ENCODE data around the gene MSX1. TPM values are rescaled to one million over a fixed set of nuclear protein-coding genes. Genes with fewer than 3 reads are reported as not detected.

The MSX1 gene
- total and polyA plus RNA-seq, 2 experiments from 2014 or later, result 0.61 TPM; not detected in 1

GRCh38 chr4:4859799-4860599, 534 bp downstream of the MSX1 start:
- H3K9me3 Mint-ChIP-seq, result peaks cover 5% of the 10 kb centered on the region
- H2AFZ ChIP-seq, result no peak overlapping the region
- H3K27ac Mint-ChIP-seq, result no peak overlapping the region
- H3K4me3 ChIP-seq, result peak overlapping the region; percentile 54
- H3K79me2 ChIP-seq (replicated peaks; ENCODE audit: insufficient read depth), result no peaks in the 10 kb centered on the region
- peak overlapping the region; percentile 80 for H3K4me2 ChIP-seq
- TF ChIP-seq EZH2 (IDR thresholded peaks at IDR 0.05; ENCODE audit: low read depth, unreplicated experiment) (peak; percentile 77), EZH2phosphoT487 (IDR thresholded peaks at IDR 0.05; ENCODE audit: unreplicated experiment) (peak; percentile 84)
- TF ChIP-seq, protein P1, sequence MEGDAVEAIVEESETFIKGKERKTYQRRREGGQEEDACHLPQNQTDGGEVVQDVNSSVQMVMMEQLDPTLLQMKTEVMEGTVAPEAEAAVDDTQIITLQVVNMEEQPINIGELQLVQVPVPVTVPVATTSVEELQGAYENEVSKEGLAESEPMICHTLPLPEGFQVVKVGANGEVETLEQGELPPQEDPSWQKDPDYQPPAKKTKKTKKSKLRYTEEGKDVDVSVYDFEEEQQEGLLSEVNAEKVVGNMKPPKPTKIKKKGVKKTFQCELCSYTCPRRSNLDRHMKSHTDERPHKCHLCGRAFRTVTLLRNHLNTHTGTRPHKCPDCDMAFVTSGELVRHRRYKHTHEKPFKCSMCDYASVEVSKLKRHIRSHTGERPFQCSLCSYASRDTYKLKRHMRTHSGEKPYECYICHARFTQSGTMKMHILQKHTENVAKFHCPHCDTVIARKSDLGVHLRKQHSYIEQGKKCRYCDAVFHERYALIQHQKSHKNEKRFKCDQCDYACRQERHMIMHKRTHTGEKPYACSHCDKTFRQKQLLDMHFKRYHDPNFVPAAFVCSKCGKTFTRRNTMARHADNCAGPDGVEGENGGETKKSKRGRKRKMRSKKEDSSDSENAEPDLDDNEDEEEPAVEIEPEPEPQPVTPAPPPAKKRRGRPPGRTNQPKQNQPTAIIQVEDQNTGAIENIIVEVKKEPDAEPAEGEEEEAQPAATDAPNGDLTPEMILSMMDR (conservative IDR thresholded peaks at IDR 0.05; ENCODE audit: low read depth in 2 of 2), result no peak
- H3K36me3 ChIP-seq (ENCODE audit: insufficient read depth), result no peaks in the 10 kb centered on the region; the same call in 1 of the 2 replicates
- H3K9me2 ChIP-seq (ENCODE audit: insufficient read depth), result no peaks in the 10 kb centered on the region
- DNase-seq (ENCODE audit: low spot score), result peak; percentile 21
- ATAC-seq, result peak; percentile 1; the same call in 2 of the 3 replicates
- H3K27me3 ChIP-seq (ENCODE audit: insufficient read depth), result peaks cover 96% of the 10 kb centered on the region
- H3F3A ChIP-seq (replicated peaks; ENCODE audit: low read depth), result peaks cover 34% of the 10 kb centered on the region
- peaks cover 45% of the 10 kb centered on the region for H3K4me1 ChIP-seq (ENCODE audit: insufficient read depth)
- peak overlapping the region; percentile 67 for H3K4me3 Mint-ChIP-seq
- peaks cover 90% of the 10 kb centered on the region for H3K27me3 Mint-ChIP-seq (ENCODE audit: insufficient read depth, low read depth, poor library complexity)
- H3K36me3 Mint-ChIP-seq (ENCODE audit: low read depth), result no peaks in the 10 kb centered on the region
- H4K20me1 ChIP-seq (replicated peaks; ENCODE audit: insufficient read depth), result peaks cover 63% of the 10 kb centered on the region
- peaks cover 54% of the 10 kb centered on the region for H3K4me1 Mint-ChIP-seq
- H3K27ac ChIP-seq (ENCODE audit: low read depth), result no peak overlapping the region

DNA sequence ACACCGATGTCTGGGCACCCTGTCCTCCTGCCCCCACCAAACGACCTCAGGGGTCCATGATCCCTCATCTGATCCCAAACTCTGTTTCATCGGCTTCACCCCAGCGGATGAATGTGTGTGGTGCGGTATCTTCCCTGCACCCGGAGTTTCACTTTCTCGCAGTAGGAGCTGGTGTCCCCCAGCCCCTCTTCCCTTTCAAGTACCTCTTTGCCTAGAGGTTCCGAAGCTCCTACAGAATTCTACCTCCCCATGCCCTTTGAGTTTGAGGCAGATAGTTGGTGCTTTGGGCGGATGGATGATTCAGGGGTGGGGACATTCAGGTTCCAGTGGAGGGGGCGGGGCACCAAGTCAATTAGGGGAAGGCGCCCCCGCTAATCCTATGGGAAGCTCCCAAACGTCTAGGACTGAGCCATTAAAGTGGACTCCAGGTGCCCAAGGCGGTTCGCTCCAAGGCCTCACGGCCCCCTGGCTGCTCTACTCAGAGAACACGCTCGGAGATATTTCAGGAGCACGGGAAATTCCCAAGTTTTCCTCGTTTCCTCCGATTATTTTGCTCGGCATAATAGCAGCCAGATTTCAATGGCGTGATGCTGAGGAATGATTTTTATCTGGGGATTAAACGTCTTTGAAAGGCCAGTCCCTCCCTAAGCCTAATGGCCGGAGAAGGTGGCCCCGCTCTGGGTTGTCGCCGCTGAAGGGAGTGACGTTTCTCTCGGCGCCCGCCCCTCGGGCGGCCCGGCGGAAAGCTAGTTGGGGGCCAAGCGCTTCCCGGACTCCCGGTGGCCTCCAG, 1.3 kb downstream of the MSX1 start:
- Histone ChIP-seq H3K4me3 (peak overlapping the region; percentile 54), H2AFZ (no peak overlapping the region), H3F3A (replicated peaks; ENCODE audit: low read depth) (peaks cover 31% of the 10 kb centered on the region), H3K27me3 (ENCODE audit: insufficient read depth) (peaks cover 96% of the 10 kb centered on the region), H3K27ac (ENCODE audit: low read depth) (no peak overlapping the region), H3K79me2 (replicated peaks; ENCODE audit: insufficient read depth) (no peaks in the 10 kb centered on the region), H3K36me3 (ENCODE audit: insufficient read depth) (no peaks in the 10 kb centered on the region; the same call in 1 of the 2 replicates), H3K9me2 (ENCODE audit: insufficient read depth) (no peaks in the 10 kb centered on the region), H4K20me1 (replicated peaks; ENCODE audit: insufficient read depth) (peaks cover 63% of the 10 kb centered on the region), H3K4me1 (ENCODE audit: insufficient read depth) (peaks cover 40% of the 10 kb centered on the region), H3K4me2 (peak overlapping the region; percentile 80)
- Mint-ChIP-seq H3K9me3 (peaks cover 5% of the 10 kb centered on the region), H3K4me3 (peak overlapping the region; percentile 67), H3K36me3 (ENCODE audit: low read depth) (no peaks in the 10 kb centered on the region), H3K27ac (no peak overlapping the region), H3K4me1 (peaks cover 52% of the 10 kb centered on the region), H3K27me3 (ENCODE audit: insufficient read depth, low read depth, poor library complexity) (peaks cover 90% of the 10 kb centered on the region)
- ATAC-seq (peak; percentile 1; the same call in 1 of the 3 replicates), DNase-seq (ENCODE audit: low spot score) (peak; percentile 68)
- TF ChIP-seq JUNB (IDR thresholded peaks at IDR 0.05; ENCODE audit: unreplicated experiment), result no peak
- no peak for TF ChIP-seq ZNF114 (CRISPR knock-in tag; IDR thresholded peaks at IDR 0.05)
- TF ChIP-seq, protein P2, sequence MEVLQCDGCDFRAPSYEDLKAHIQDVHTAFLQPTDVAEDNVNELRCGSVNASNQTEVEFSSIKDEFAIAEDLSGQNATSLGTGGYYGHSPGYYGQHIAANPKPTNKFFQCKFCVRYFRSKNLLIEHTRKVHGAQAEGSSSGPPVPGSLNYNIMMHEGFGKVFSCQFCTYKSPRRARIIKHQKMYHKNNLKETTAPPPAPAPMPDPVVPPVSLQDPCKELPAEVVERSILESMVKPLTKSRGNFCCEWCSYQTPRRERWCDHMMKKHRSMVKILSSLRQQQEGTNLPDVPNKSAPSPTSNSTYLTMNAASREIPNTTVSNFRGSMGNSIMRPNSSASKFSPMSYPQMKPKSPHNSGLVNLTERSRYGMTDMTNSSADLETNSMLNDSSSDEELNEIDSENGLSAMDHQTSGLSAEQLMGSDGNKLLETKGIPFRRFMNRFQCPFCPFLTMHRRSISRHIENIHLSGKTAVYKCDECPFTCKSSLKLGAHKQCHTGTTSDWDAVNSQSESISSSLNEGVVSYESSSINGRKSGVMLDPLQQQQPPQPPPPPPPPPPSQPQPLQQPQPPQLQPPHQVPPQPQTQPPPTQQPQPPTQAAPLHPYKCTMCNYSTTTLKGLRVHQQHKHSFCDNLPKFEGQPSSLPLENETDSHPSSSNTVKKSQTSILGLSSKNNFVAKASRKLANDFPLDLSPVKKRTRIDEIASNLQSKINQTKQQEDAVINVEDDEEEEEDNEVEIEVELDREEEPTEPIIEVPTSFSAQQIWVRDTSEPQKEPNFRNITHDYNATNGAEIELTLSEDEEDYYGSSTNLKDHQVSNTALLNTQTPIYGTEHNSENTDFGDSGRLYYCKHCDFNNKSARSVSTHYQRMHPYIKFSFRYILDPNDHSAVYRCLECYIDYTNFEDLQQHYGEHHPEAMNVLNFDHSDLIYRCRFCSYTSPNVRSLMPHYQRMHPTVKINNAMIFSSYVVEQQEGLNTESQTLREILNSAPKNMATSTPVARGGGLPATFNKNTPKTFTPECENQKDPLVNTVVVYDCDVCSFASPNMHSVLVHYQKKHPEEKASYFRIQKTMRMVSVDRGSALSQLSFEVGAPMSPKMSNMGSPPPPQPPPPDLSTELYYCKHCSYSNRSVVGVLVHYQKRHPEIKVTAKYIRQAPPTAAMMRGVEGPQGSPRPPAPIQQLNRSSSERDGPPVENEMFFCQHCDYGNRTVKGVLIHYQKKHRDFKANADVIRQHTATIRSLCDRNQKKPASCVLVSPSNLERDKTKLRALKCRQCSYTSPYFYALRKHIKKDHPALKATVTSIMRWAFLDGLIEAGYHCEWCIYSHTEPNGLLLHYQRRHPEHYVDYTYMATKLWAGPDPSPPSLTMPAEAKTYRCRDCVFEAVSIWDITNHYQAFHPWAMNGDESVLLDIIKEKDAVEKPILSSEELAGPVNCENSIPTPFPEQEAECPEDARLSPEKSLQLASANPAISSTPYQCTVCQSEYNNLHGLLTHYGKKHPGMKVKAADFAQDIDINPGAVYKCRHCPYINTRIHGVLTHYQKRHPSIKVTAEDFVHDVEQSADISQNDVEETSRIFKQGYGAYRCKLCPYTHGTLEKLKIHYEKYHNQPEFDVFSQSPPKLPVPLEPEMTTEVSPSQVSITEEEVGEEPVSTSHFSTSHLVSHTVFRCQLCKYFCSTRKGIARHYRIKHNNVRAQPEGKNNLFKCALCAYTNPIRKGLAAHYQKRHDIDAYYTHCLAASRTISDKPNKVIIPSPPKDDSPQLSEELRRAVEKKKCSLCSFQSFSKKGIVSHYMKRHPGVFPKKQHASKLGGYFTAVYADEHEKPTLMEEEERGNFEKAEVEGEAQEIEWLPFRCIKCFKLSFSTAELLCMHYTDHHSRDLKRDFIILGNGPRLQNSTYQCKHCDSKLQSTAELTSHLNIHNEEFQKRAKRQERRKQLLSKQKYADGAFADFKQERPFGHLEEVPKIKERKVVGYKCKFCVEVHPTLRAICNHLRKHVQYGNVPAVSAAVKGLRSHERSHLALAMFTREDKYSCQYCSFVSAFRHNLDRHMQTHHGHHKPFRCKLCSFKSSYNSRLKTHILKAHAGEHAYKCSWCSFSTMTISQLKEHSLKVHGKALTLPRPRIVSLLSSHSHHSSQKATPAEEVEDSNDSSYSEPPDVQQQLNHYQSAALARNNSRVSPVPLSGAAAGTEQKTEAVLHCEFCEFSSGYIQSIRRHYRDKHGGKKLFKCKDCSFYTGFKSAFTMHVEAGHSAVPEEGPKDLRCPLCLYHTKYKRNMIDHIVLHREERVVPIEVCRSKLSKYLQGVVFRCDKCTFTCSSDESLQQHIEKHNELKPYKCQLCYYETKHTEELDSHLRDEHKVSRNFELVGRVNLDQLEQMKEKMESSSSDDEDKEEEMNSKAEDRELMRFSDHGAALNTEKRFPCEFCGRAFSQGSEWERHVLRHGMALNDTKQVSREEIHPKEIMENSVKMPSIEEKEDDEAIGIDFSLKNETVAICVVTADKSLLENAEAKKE (CRISPR knock-in tag; IDR thresholded peaks at IDR 0.05), result no peak
- TF ChIP-seq EZH2phosphoT487 (IDR thresholded peaks at IDR 0.05; ENCODE audit: unreplicated experiment), result peak; percentile 74
- peak; percentile 97 for TF ChIP-seq EZH2 (IDR thresholded peaks at IDR 0.05; ENCODE audit: low read depth, unreplicated experiment)
- no peak for TF ChIP-seq ETS1 (IDR thresholded peaks at IDR 0.05)

Measured in GM23338 (cell line).